NCI-H510A treated with DMSO at 0.1 percent for 48 hours (cell line): ENCODE data around the gene MAPKBP1.
A peak's percentile ranks its signal among the peaks of the same experiment; 100 is the strongest.

ENCODE experiments used
- DNase-seq: peaks from one replicate; lab custom pipeline; 2025; lab: John Stamatoyannopoulos, UW

The MAPKBP1 gene

DNA sequence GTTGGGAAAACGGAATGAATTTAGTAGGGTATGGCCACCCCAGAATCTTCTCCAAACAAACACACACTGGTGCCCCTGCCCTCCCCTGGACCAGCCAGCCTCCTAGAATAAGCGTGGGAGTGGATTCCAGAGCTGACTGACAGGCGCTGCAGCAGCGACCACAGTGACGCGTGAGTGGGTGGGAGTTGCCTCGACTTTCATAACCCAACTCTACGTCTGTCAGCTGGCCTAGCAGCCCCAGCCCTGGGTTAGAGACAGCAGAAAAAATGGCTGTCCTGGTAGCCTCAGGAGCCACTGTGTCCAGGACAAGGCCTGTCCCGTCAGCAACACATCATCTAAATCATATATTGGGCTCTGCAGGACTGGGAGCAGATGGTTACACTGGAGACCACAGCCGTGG, 74.3 kb downstream of the MAPKBP1 start:
- DNase-seq: no peak

DNA sequence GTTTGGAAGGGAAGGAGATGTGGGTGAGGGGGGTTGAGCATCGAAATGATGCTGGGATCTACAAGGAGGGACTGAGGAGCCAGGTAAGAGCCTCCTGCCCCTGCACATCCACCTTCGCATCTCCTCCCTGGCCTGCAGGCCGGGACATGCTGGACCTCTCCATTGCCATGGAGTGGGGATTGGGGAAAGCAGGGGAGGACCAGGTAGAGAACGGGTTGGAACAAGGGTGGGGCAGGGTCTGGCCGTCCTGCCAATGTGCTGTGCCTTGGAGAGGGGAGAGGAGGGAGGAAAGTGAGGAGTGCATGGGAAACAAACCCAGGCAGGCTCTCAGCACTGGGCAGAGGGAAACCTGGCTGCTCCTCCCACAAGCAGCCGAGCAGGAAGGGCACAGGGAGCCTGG, 74.9 kb downstream of the MAPKBP1 start:
- no peak for DNase-seq

DNA sequence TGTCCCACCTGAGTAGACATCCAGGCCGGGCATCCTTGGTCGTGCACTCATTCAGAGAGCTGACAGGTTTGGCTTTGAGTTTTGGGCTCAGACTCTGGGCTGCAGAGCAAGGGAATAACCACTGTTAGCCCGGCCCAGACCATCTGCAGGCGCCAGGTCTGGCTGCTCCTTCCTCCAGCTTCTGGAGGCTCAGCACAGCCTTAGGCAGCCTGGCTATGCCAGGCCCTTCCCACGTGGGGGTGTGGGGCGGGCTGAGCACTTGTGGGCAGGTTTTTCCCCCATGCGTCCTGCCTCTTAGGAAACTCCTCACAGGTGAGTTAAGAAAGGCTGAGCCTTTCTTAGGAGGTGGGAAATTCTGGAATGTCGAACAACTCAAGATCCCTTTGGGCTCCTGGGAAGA, 75.6 kb downstream of the MAPKBP1 start:
- DNase-seq: no peak

DNA sequence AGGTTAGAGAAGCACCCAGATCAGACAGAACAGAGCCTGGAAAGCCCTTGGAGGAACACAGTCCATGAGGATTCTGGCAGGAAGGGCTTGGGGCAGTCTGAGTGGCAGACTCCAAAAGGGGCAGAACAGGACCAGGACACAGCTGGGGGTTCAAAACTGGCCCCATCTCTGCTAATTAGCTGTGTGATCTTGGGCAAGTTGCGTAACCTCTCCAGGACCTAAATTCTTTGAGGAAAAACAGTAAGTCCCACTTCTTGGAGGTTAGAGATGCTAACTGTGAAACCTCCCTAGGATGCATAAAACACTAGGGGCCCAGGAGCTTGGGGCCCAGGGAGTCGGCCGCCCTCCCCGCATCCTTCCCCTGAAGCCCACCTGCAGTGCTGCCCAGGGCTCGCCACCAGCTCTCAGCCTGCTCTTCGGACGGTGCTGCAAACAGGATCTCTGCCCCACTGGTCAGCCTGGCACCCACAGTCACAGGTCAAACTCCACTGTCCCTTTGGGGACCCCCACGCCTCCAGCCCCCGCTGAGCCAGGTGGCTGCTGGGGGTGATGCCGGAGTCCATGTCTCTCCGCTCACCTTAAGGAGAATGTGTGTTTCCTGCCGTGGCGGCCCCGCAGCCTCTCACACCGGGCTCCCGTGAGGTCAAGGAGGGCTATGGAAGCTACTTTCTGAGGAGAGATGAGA, 76.3 kb downstream of the MAPKBP1 start:
- DNase-seq: no peak

DNA sequence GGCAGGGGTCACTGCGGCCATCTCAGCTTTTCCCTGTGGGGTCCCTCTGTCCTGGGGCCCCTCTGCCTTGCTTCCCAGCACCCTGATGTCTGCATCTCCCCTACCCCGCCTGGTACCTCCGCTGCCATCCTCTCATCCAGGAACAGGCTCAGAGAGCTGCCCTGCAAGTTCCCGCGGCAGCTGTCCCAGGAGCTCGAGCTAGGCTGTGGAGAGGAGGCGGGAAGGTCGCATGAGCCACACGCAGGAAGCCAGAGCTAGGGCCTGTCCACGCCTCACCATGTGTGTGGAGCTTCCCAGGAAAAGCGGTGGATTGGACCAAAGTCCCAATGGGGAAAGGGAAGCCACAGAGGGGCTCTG, 76.9 kb downstream of the MAPKBP1 start:
- no peak for DNase-seq

DNA sequence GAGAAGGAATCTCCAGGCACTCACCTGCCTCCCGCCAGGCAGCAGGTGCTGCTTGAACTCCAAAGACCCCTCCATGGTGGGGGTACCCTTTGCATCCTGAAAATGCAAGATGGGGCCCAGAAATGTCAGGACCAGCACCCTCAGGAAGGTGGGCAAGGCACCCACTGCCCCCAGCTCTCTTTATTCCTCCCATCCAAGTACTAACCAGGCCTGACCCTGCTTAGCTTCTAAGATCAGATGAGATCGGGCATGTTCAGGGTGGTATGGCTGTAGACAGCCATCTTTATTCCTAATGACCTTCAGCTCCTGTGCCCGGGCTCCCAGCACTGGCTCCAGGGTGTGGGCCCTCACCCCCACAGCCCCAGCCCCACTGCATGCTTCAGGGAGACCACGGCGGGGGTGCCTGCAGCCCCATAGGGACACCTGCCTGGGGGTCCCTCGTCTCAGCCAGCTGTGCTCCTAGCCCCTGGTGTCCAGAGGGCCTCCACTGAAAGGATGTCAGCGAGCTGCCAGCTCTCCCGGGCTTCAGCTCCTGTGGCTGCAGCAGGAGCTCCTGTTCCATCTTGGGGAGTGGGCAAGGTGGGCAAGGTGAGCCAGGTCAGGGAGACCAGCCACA, 77.6 kb downstream of the MAPKBP1 start:
- no peak for DNase-seq

DNA sequence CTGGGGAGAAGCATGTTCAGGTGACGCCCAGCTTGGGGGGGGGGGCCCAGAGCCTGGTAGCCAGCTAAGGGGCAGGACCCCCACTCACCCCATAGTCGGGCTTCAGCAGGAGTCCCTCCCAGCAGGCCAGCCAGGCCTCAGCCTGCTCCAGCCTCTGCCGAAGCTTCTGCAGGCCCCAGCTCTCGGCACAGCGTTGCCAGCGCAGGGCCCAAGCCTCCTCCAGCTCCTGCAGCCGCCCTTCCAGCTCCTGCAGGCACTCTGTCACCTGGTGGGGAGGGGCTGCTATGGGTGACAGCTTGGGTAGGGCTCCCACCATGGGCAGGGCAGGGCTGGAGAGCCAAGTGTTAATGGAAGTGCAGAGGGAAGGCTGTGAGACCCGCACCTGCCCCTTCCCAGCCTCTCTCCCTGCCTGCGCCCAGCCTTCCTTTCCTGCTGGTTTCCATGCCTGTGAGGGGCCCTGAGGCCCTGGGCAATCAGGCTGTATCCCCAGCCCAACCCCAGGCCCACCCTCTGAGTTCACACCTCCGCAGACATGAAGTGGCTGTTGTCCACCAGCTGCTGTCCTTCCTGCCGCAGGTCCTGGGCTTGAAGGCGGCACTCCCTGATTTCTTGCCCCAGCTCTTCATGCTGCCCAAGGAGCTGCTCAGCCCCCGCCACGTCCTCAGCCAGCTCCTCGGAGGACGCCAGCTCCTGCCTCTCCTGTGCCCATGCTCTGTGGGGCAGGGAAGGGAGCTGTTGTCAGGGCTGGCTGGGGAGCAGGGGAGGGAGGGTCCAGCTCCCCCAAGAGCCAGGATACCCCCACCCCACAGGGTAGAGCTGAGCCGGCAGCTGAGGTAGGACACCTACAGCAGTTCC, 78.7 kb downstream of the MAPKBP1 start:
- DNase-seq: no peak

DNA sequence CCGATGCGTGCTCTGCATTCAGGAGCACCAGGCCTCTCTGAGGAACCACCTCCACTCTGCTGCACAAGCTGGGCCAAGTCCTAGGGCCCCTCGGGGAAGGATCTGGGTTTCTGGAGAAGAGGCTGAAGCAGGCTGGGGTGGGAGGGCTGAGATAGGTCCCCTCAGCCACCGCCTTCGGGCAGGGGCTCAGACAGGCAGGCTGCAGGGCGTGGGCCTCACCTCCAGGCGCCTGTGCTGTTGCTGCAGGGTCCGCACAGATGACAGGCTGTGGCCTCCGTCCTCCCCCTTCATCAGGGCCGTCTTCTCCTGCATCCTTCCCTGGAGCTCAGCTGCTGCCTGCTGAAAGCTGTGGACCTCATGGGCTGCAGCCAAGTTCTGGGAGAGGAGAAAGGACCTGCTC, 79.5 kb downstream of the MAPKBP1 start:
- DNase-seq: no peak

DNA sequence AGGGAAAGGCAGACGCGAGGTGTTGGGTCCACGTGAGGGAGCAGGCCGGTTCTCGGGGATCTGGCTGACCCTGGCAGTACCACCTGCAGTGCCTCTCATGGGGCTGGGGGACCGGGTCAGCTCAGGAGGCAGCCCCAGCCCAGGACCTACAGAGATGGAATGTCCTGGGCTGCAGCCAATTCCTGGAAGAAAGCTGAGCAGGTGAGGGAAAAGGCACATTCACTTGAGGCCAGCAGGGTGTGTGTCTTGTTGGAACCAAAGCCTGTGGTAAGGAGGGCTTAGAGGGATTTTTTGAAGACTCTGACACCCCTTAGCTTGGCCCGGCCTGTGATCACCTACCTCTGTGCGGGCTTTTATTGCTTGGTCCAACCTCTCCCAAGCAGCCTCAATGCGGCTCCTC, 80.2 kb downstream of the MAPKBP1 start:
- no peak for DNase-seq

DNA sequence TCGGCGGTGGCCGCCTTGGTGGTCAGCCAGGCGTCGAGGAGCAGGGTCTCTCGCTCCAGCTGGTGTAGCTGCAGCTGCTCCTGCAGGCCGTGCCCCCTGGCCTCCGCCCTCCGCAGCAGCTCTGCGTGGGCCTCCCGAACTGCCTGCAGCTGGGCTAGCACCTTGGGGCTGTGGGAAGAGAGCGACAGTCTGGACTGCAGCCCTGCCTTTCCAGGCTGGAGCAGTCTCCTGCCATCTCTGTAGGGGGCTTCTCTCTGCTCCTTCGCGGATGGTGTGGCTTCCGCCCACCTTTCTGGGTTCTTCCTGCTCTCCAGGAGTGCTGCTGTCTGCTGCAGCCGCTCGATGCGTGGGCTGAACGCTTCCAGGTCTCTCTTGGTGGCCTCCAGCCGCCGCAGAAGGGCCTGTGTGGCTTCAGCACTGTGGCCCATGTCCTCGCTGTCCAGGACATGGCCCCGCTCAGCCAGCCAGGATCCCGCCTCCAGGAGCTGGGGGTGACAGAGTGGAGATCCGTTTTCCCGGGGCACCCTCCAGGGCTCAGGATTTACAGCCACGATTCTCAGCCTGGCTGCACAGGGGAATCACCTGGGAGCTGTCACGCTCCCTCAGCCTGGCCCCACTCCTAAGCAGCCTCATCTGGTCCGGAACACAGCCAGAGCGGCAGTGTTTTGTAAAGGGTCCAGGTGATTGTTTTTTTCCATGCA, 81.1 kb downstream of the MAPKBP1 start:
- no peak for DNase-seq

DNA sequence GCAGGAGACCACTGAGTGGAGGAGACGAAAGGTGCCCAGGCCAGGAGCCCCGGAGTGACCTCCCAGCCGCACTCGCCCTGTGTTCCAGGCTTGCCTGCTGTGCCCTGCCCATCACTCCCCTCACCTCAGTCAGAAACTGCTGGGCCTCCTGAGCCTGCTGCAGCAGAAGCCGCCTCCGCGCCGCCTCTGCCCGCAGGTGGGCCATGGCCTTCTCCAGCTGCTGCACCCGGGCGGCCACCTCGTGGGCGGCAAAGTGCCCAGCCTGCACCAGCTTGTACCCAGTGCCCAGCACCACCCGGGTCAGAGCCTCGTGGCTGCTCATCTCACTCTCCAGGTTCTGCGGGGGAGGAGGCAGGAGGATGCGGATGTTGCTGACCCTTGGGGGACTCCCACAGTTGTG, 82.0 kb downstream of the MAPKBP1 start:
- no peak for DNase-seq

DNA sequence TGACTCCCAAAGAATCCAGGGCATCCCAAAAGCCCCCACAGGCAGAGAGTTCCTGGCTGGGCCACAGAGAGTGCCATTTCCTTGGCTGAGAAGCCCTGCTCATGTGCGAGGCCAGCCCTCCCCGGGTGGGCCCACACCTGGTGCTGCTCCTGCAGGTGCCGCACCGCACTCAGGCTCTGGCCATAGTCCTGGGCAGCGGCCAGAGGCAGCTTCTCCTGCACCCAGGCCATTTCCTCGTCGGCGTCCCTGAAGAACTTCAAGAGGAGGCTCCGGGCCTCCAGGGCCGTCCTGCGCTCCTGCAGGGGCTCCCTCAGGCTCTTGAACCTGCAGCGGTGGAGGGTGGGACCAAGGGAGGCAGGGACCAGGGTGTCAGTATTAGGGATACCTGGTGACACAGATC, 82.4 kb downstream of the MAPKBP1 start:
- no peak for DNase-seq

DNA sequence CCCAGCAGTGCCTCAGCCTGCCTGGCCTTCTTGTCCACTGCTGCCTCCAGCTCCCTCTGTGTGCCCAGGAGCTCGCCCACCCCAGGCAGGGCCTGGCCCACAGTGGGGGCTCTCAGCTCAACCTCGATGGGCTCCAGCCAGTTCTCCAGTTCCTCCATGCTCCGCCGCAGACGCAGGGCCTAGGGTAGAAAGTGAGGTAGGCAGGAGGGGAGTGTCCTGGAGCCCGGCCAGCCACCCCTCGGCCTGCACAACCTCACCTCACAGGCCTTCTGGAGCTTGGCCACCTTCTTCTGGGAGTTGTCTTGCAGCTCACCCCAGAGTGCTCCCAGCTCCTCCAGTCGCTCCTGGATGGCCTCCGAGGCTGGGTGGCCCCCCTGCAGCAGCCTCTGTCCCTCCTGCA, 83.0 kb downstream of the MAPKBP1 start:
- no peak for DNase-seq

DNA sequence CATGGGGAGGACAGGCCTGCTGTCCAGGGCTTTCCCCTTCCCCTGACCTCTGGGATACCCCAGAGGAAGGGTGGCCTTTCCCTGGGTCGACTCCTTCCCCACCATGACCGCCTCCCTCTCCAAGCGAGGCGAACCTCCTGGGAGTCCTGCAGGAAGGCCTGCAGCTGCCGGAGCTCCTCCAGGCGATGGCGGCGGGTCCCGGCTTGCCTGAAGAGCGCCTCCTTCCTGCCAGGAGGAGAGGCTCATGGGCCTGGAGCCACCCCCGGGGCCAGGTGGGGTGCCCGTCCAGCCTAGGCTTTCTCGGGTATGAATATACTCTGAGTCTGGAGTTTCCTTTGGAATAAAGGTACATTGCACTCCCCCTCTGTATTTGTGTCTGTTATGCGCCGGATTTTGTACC, 84.5 kb downstream of the MAPKBP1 start:
- no peak for DNase-seq

DNA sequence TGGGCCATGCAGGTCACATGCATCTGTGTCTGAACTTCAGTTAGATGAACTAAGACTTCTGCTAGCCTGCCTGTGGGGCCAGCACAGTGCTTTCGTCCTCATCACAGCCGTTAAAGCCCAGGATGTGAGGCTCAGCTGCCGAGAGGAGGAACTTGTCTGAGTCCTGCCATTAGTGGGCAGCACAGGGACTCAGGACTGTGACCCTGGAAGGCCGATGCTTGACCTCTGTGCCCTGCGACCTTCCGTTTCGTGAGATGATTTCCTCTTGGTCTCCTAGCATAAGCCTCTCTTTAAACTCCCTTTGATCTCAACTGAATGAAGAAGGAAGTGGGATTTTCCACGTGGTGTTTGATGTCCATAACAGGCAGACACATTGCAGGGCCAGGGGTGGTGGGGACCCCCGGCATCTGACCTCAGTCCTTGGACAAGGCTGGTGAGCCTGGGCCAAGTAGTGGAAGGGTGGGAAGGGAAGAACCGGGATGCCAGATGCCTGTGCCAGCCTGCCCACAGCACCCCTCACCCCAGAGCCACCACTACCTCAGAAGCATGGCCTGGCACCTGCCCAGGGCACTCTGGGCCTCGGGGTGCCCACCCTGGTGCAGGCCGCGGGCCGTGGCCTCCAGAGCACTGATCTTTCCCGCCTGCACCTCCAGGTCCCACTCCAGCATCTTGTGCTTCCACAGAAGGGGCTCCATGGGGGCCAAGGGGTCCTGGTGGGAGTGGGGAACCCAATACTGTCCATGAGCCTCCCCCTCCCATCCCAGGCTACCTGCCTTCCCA, 86.0 kb downstream of the MAPKBP1 start:
- DNase-seq: no peak

DNA sequence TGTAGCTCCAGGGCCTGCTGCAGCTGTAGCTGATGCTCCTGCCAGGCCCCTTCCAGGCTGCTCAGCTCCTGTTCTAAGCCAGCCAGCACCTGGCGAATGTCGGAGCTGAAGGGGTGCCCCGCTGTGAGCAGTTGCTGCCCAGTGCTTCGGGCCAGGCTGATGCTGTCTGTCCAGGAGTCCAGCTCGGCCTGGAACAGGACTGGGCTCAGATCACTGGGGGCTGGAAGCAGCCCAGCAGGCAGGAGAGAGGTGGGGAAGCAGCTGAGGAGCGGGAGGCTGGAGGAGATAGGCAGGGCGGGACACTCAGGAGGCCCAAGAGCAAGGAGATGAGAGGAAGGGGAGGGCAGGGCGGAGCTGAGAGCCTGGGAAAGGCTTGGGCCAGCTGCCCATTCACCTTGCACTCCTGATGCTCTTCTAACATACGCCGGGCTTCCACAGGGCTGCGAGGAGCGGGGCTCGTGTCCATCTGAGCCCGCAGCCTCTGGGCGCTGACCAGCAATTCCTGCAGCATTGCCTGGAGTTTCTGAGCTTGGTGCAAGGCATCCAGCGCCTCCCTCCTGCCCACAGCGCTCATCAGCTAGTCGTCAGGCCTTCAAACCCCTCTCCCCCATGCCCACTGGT, 87.6 kb downstream of the MAPKBP1 start:
- DNase-seq: peak; percentile 39

DNA sequence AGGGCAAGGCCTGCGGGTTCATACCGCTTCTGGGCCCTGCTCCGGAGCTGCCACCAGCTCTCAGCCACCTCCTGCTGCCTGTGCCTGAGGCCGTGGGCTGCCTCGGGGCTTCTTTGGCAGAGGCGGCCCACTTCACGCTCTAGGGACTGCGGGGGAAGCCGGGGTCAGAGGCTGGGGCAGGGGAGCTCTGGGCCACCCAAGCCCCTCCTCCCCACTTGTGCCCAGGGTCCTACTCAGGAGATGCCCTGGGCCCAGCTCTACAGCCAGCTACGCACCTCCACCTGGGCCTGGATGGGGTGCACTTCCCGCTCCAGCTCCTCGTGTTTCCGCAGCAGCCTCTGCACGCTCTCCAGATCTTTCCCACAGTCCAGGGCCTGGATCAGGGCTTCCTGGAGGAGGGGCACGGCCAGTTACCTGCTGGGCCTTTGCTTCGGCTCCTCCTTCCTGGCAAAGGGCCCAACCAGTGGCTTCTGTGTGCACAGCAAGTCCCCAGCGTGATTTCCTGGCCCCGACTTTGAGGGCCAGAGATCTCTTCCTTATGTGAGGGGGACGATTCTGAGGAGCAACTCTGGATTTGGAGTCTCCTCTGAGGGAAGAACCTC, 88.3 kb downstream of the MAPKBP1 start:
- peak; percentile 34 for DNase-seq

DNA sequence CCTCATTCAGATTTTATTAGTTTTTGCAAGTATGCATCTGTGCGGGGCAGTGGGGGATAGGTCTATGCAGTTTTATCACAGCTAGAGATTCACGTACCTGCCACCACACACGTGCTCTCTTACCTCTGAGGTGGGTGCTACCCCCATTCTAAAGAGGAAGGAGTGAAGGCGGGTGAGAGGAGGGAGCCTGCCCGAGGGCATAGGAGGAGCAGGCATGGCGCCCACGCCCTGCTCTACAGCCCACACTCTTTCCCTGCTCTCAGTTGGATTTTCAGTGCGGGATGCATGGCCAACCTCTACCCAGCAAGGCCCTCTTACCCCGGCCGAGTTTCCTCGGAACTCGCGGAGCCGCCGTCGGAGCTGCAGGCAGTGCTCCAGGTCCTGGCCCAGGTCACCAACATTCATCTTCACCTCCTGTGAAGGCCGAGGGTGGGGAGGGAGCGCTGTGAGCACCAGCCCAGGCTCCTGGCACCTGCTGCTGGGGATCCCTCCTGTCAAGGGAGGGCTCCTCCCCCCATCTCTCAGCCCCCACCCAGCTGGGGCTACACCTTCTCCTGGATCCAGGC, 91.3 kb downstream of the MAPKBP1 start:
- no peak for DNase-seq

DNA sequence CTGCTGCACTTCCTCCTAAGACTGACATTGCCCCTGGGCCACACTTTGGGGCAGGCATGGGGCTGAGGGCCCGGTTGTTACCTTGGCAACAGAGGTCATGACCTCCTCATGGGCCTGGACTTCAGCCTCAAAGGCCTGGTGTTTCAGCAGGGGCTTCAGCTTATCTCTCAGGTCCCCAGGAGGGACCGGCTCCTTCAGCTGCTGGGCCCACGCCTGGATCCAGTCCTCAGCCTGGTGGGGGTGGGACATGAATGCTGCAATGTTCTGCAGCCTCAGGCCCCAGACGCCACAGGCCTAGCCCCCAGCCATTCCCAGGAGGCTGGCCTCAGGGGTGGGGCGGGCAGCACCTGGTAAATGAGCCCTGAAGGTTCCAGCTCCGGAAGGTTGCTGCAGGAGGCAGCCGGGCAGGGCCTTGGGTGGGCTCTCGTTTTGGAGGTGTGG, 92.0 kb downstream of the MAPKBP1 start:
- no peak for DNase-seq

DNA sequence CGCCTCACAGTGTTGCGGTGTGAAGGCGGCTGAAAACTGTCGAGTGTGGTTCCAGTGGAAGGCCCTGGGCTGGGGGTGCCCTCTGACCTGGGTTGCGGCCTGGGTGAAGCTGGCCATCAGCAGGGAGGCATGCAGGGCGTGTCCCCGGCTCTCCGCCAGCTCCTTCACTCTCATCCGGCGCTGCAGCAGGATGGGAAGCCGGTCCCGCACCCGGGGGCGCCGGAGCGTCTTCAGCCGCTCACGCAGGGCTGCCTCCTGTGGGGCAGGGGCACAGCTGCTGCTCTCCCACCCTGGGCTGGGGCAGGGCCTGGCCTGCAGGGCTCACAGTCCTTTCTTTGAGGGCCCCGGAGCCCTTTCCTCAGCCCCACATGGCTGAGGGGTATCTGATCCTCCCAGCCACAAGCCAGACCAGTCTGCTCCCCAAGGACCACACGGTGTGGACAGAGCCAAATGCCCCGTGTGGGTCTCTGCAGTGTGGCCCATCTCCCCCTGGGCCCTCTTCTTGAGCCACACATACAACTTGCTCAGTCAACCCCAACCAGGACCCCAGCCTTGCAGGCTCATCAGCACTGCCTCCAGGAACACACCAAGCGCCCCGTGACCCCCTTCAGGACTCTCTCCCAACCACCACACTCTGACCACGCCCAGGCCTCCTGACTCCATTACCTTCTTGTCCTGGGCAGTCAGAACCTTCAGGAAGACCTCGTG, 92.7 kb downstream of the MAPKBP1 start:
- no peak for DNase-seq
